COR-L47 (cell line): ENCODE measurements around the gene TUSC2.

ENCODE experiments used
- DNase-seq: peaks from one replicate; lab custom pipeline; 2025; lab: John Stamatoyannopoulos, UW

TUSC2 gene

GRCh38 chr3:50334339-50335075, 6.5 kb upstream of the TUSC2 start:
- DNase-seq, result no peak

- no peak for DNase-seq
These were observed 5.8 kb upstream of the TUSC2 start for GRCh38 chr3:50333744-50334328.

GRCh38 chr3:50331364-50331907, 3.4 kb upstream of the TUSC2 start:
- no peak for DNase-seq

GRCh38 chr3:50330330-50330729, 2.3 kb upstream of the TUSC2 start:
- no peak for DNase-seq

GRCh38 chr3:50327129-50327528, 894 bp downstream of the TUSC2 start:
- DNase-seq, result no peak

GRCh38 chr3:50326182-50326541, 1.9 kb downstream of the TUSC2 start:
- no peak for DNase-seq

GRCh38 chr3:50325497-50326181, 2.4 kb downstream of the TUSC2 start:
- no peak for DNase-seq

- DNase-seq, result no peak
These were observed 2.9 kb downstream of the TUSC2 start for GRCh38 chr3:50325113-50325480.

- DNase-seq, result peak; percentile 53
These were observed 3.5 kb downstream of the TUSC2 start for GRCh38 chr3:50324351-50325112.

- DNase-seq, result no peak
These were observed 4.3 kb downstream of the TUSC2 start for GRCh38 chr3:50323614-50324199.

- DNase-seq, result no peak
These were observed 4.9 kb downstream of the TUSC2 start for GRCh38 chr3:50323092-50323600.

GRCh38 chr3:50322386-50323091, 5.5 kb downstream of the TUSC2 start, which contains the start of gene HYAL2:
Gene HYAL2, minus strand, starts transcription at chr3:50322745. Its CDS starts 2,256 bp downstream, at chr3:50320489.
- peak; percentile 12 for DNase-seq

- DNase-seq, result no peak
These were observed 6.0 kb downstream of the TUSC2 start for GRCh38 chr3:50322115-50322385.

GRCh38 chr3:50321336-50322114, 6.5 kb downstream of the TUSC2 start:
- DNase-seq, result peak; percentile 50

GRCh38 chr3:50320853-50321335, 7.1 kb downstream of the TUSC2 start:
- DNase-seq, result peak; percentile 46

GRCh38 chr3:50319894-50320625, 8.0 kb downstream of the TUSC2 start:
- DNase-seq, result no peak

- no peak for DNase-seq
These were observed 8.7 kb downstream of the TUSC2 start for GRCh38 chr3:50319181-50319893.

- no peak for DNase-seq
These were observed 9.4 kb downstream of the TUSC2 start for GRCh38 chr3:50318615-50319014.

GRCh38 chr3:50318163-50318562, 9.9 kb downstream of the TUSC2 start:
- no peak for DNase-seq
